ENCODE measurements around the gene ST3GAL2.

DNA sequence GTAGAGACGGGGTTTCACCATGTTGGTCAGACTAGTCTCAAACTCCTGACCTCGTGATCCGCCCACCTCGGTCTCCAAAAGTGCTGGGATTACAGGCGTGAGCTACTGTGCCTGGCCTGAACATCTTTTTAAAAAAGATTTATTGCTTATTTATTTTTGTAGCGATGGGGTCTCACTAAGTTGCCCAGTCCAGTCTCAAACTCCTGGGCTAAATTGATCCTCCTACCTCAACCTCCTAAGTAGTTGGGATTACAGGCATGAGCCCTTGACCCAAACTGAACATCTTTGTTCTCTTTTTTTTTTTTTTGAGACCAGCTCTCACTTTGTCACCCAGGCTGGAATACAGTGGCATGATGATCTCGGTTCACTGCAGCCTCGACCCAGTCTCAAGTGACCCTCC is 64.7 kb downstream of the ST3GAL2 start:
- TF ChIP-seq, protein P1, sequence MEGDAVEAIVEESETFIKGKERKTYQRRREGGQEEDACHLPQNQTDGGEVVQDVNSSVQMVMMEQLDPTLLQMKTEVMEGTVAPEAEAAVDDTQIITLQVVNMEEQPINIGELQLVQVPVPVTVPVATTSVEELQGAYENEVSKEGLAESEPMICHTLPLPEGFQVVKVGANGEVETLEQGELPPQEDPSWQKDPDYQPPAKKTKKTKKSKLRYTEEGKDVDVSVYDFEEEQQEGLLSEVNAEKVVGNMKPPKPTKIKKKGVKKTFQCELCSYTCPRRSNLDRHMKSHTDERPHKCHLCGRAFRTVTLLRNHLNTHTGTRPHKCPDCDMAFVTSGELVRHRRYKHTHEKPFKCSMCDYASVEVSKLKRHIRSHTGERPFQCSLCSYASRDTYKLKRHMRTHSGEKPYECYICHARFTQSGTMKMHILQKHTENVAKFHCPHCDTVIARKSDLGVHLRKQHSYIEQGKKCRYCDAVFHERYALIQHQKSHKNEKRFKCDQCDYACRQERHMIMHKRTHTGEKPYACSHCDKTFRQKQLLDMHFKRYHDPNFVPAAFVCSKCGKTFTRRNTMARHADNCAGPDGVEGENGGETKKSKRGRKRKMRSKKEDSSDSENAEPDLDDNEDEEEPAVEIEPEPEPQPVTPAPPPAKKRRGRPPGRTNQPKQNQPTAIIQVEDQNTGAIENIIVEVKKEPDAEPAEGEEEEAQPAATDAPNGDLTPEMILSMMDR (conservative IDR thresholded peaks at IDR 0.05; ENCODE audit: low read length): no peak
- TF ChIP-seq EZH2phosphoT487 (IDR thresholded peaks at IDR 0.05; ENCODE audit: borderline replicate concordance, low read depth, low read length): no peak

All from OCI-LY7 (cell line).